A549 treated with DMSO at 1 μM for 4 hours (cell line): ENCODE data around the gene SMCR8. TPM values are rescaled to one million over a fixed set of nuclear protein-coding genes. Genes with fewer than 3 reads are reported as not detected.

Experiments
- total RNA-seq: library from RNA; stranded (reverse); fragments of 200-300 nt; extraction: Qiagen RNA extraction; gene quantifications from 5 replicates; pipeline ENCODE4 v1.2.3, GENCODE V29; 2022; ENCODE audit warnings: low read depth

SMCR8 gene, protein sequence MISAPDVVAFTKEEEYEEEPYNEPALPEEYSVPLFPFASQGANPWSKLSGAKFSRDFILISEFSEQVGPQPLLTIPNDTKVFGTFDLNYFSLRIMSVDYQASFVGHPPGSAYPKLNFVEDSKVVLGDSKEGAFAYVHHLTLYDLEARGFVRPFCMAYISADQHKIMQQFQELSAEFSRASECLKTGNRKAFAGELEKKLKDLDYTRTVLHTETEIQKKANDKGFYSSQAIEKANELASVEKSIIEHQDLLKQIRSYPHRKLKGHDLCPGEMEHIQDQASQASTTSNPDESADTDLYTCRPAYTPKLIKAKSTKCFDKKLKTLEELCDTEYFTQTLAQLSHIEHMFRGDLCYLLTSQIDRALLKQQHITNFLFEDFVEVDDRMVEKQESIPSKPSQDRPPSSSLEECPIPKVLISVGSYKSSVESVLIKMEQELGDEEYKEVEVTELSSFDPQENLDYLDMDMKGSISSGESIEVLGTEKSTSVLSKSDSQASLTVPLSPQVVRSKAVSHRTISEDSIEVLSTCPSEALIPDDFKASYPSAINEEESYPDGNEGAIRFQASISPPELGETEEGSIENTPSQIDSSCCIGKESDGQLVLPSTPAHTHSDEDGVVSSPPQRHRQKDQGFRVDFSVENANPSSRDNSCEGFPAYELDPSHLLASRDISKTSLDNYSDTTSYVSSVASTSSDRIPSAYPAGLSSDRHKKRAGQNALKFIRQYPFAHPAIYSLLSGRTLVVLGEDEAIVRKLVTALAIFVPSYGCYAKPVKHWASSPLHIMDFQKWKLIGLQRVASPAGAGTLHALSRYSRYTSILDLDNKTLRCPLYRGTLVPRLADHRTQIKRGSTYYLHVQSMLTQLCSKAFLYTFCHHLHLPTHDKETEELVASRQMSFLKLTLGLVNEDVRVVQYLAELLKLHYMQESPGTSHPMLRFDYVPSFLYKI
- total RNA-seq, result 18.2 to 19.0 TPM (median 18.5 TPM) in 5 replicates

DNA sequence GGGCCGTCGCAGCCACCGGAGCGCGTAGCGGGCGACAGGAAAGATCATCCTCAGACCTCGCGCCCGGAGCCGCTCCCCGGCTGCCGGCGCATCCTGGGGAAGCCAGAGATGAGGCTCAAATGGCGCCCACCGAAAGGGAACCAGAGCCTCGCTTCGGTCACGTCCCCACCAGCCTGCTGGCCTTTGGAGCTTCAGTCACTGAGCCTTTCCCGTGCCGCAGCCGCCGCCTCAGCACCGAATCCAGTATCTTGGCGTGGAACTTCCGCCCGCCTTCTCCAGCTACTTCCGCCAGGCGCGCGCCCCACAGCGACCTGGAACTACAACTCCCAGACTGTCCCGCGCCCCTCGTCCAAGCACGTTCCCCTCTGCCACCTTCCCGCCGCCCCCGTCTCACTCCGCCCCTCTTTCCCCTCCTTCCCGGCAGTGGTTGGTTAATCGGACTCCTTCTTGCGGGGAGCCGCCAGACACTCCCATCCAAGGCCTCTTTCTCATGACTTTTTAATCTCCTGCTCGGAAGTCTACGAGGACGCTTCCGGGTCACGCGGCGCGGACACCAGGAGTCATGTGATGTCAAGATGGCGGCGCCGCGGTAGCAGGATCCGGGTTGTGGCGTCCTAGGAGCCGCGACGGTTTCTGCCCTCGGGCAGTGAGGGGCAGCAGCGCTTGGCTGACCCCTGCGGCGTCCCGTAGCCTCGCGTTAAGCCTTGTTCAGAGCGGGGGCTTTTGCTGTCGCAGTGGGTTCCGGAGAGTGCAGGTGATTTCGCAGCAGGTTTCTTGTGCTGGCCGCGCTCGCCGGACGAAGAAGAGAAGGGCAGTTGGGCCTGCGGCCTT is at the start of gene SMCR8, which contains the start of gene TOP3A:
SMCR8 (plus strand) TSS at position 563 of the 831 bp plus-strand sequence. CDS start 497 bp downstream, outside the sequence.
TOP3A (minus strand) TSS at position 264 of the 831 bp plus-strand sequence; CDS start at position 48, 216 bp downstream.

GRCh38 chr17:18363101-18364049 is 48.3 kb downstream of the SMCR8 start, which contains the start of gene SHMT1:
Gene SHMT1, minus strand, starts transcription at chr17:18363550. Its CDS starts 7,569 bp downstream, at chr17:18355981.

Other genes with a start within 250 kb of the SMCR8 start
- 50.5 to 57.3 TPM (median 52.3 TPM) in 5 replicates for gene DRG2, start 227.3 kb upstream of the SMCR8 start, total RNA-seq
- 0.16 to 0.43 TPM (median 0.26 TPM) in 5 replicates for gene MYO15A, start 206.5 kb upstream of the SMCR8 start, total RNA-seq
- 49.9 to 64.1 TPM (median 61.8 TPM) in 5 replicates for gene ALKBH5, start 131.5 kb upstream of the SMCR8 start, total RNA-seq
- gene LLGL1, start 89.7 kb upstream of the SMCR8 start, total RNA-seq, result 13.2 to 19.9 TPM (median 15.7 TPM) in 5 replicates
- 231 to 269 TPM (median 252 TPM) in 5 replicates for gene FLII, start 56.6 kb upstream of the SMCR8 start, total RNA-seq
- gene MIEF2, start 54.6 kb upstream of the SMCR8 start, total RNA-seq, result 5.7 to 11.0 TPM (median 9.2 TPM) in 5 replicates
- 35.2 to 43.3 TPM (median 40.9 TPM) in 5 replicates for gene TOP3A, start 299 bp upstream of the SMCR8 start, total RNA-seq
- gene SHMT1, start 48.3 kb downstream of the SMCR8 start, total RNA-seq, result 40.0 to 48.3 TPM (median 45.8 TPM) in 5 replicates
- gene EVPLL, start 62.5 kb downstream of the SMCR8 start, total RNA-seq, result not detected in 5 replicates
- gene LGALS9C, start 161.5 kb downstream of the SMCR8 start, total RNA-seq, result not detected in 5 replicates